ENCODE measurements around the gene SEC14L6.

DNA sequence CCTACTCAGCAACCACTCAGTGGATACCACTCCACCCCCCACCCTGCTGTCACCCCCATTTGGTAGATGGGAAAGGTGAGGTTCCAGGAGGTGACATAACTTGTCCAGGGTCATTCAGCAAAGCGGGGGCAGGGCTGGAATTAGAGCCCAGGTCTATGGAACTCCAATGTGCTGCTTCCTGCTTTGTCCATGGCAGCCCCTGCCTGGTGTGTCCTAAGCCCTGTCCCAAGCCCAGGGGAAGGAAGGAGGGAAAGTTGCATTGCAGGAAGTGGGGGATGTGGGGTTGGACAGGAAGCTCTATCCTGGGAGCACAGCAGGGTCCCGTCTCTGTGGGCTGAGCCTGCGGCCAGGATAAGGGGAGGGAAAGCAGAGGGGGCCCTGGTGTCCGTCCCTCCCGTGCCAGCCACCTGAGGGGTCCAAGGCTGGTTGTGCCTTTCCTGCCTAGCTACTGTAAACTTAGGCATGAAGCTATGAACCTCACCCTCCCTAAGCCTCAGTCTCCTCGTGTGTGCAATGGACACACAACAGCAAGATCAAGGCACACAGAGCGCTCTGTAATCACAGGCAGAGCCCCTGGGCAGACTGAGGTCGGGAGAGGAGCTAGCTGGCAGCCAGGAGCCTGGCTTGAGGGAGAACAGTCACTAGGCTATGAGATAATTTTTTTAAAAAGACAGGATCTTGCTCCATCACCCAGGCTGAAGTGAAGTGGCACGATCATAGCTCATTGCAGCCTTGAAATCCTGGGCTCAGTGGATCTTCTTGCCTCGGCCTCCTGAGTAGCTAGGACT, 15.1 kb upstream of the SEC14L6 start:
- TF ChIP-seq SPI1 (IDR thresholded peaks at IDR 0.05; ENCODE audit: borderline replicate concordance, low read depth) (no peak), CTCF (IDR thresholded peaks at IDR 0.05; ENCODE audit: insufficient read depth, low read length) (no peak), GABPA (IDR thresholded peaks at IDR 0.05; ENCODE audit: low read depth) (no peak)
